Cortex of kidney (tissue), 1 donor: ENCODE results near the gene CLRN1.
"Not testable (repeated sequence)": the region's sequence is repeated elsewhere in the genome, so short reads cannot be mapped to it uniquely, and the experiment has no call there.

Experiments used
- DNase-seq: peaks from one replicate; lab custom pipeline; 2025; lab: John Stamatoyannopoulos, UW

Gene CLRN1

GRCh38 chr3:150972366-150973071, at the start of gene CLRN1:
CLRN1 (minus strand) TSS chr3:150972727; CDS start chr3:150972708, 19 bp downstream.
- no peak for DNase-seq

GRCh38 chr3:151016478-151016795, 43.9 kb upstream of the CLRN1 start:
- no peak for DNase-seq

GRCh38 chr3:151015767-151016477, 43.4 kb upstream of the CLRN1 start:
- DNase-seq, result no peak

- DNase-seq, result no peak
Observed at GRCh38 chr3:151015181-151015580, 42.7 kb upstream of the CLRN1 start.

- DNase-seq, result no peak
Observed at GRCh38 chr3:151014501-151015018, 42.0 kb upstream of the CLRN1 start.

GRCh38 chr3:151012753-151013152, 40.2 kb upstream of the CLRN1 start:
- no peak for DNase-seq

- no peak for DNase-seq
Observed at GRCh38 chr3:151011427-151011826, 38.9 kb upstream of the CLRN1 start.

- DNase-seq, result no peak
Observed at GRCh38 chr3:151009981-151010380, 37.5 kb upstream of the CLRN1 start.

GRCh38 chr3:151009430-151009829, 36.9 kb upstream of the CLRN1 start:
- DNase-seq, result no peak

- no peak for DNase-seq
Observed at GRCh38 chr3:151008699-151009098, 36.2 kb upstream of the CLRN1 start.

- DNase-seq, result no peak
Observed at GRCh38 chr3:151003768-151004134, 31.2 kb upstream of the CLRN1 start.

GRCh38 chr3:151003029-151003767, 30.7 kb upstream of the CLRN1 start:
- no peak for DNase-seq

- DNase-seq, result no peak
Observed at GRCh38 chr3:151002003-151002981, 29.8 kb upstream of the CLRN1 start.

- no peak for DNase-seq
Observed at GRCh38 chr3:150998996-150999395, 26.5 kb upstream of the CLRN1 start.

- DNase-seq, result no peak
Observed at GRCh38 chr3:150996731-150997130, 24.2 kb upstream of the CLRN1 start.

- DNase-seq, result no peak
Observed at GRCh38 chr3:150995510-150995909, 23.0 kb upstream of the CLRN1 start.

- DNase-seq, result no peak
Observed at GRCh38 chr3:150989208-150989607, 16.7 kb upstream of the CLRN1 start.

- DNase-seq, result not testable (repeated sequence)
Observed at GRCh38 chr3:150988395-150988794, 15.9 kb upstream of the CLRN1 start.

- DNase-seq, result no peak
Observed at GRCh38 chr3:150985711-150986110, 13.2 kb upstream of the CLRN1 start.

GRCh38 chr3:150984066-150984465, 11.5 kb upstream of the CLRN1 start:
- DNase-seq, result no peak

- DNase-seq, result no peak
Observed at GRCh38 chr3:150978566-150979148, 6.1 kb upstream of the CLRN1 start.
